DOHH2 (cell line): Measurements from ENCODE around the gene ANG.

ENCODE experiments used
- EZH2phosphoT487 ChIP-seq: fragments of 200-600 bp; sonication (generic); IDR thresholded peaks from 2 replicates; pipeline ENCODE4 v1.6.1; 2017; ENCODE audit warnings: borderline replicate concordance, mild to moderate bottlenecking, antibody characterized with exemption, low read length, moderate library complexity, mixed read lengths
- TF ChIP-seq, protein P1 (sequence below): fragments of 200-600 bp; sonication (generic); IDR thresholded peaks from one replicate; pipeline ENCODE4 v1.5.1; 2014; ENCODE audit warnings: antibody characterized with exemption, mild to moderate bottlenecking, low read depth, low read length; ENCODE audit not compliant: poor library complexity, severe bottlenecking

DNA sequence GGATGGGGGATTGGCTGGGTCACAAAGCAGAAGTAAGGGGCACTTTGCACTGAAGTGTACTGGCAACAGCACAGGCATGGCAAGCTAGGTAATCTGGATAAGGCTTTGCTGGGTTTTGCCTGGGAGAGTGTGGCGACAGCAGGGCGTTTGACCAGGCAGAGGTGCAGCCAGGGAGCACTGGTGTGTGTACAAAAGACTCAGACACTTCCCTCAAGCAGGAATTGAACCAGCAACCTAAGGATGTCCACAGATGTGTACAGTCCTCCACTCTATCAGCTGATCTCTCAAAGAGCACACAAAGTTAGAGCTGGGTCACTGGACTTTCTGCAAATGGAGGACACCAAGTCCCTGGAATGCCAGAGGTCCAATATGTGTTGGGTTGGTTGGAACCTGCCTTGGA lies 19.6 kb upstream of the ANG start:
- TF ChIP-seq, protein P1, sequence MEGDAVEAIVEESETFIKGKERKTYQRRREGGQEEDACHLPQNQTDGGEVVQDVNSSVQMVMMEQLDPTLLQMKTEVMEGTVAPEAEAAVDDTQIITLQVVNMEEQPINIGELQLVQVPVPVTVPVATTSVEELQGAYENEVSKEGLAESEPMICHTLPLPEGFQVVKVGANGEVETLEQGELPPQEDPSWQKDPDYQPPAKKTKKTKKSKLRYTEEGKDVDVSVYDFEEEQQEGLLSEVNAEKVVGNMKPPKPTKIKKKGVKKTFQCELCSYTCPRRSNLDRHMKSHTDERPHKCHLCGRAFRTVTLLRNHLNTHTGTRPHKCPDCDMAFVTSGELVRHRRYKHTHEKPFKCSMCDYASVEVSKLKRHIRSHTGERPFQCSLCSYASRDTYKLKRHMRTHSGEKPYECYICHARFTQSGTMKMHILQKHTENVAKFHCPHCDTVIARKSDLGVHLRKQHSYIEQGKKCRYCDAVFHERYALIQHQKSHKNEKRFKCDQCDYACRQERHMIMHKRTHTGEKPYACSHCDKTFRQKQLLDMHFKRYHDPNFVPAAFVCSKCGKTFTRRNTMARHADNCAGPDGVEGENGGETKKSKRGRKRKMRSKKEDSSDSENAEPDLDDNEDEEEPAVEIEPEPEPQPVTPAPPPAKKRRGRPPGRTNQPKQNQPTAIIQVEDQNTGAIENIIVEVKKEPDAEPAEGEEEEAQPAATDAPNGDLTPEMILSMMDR, result no peak
- no peak for TF ChIP-seq EZH2phosphoT487
